Esophagus squamous epithelium (tissue), 4 donors: ENCODE measurements around the gene THAP11.

Experiments
- CTCF ChIP-seq, 6 experiments: fragments of 450-650 bp in 4 of 6; fragments of 200-600 bp in 2 of 6; sonication (generic) in 2 of 6; IDR thresholded peaks; one replicate each; pipeline ENCODE4 v1.5.1; 2016 to 2019; ENCODE audit warnings: antibody characterized with exemption in 6 of 6, mild to moderate bottlenecking in 4 of 6, moderate library complexity in 4 of 6
- POLR2A ChIP-seq, 4 donors: fragments of 450-650 bp; IDR thresholded peaks; one replicate each; pipeline ENCODE4 v1.6.1; 2017; ENCODE audit warnings: antibody characterized with exemption in 4 of 4, mild to moderate bottlenecking in 4 of 4, moderate library complexity in 3 of 4

GRCh38 chr16:67825906-67826305, 16.2 kb upstream of the THAP11 start:
- TF ChIP-seq CTCF (IDR thresholded peaks at IDR 0.05): no peak
- TF ChIP-seq POLR2A (IDR thresholded peaks at IDR 0.05): no peak
